SK-N-SH (cell line): ENCODE measurements around the gene ZNF486.

Source experiments
- CTCF ChIP-seq: fragments of 200-600 bp; sonication (generic); IDR thresholded peaks from 2 replicates; pipeline ENCODE4 v1.6.1; 2017; ENCODE audit warnings: antibody characterized with exemption, mild to moderate bottlenecking, moderate library complexity
- FOXM1 ChIP-seq: IDR thresholded peaks from 2 replicates; pipeline ENCODE4 v1.4.0; 2012; ENCODE audit warnings: low read depth, mild to moderate bottlenecking
- MAX ChIP-seq: IDR thresholded peaks from 2 replicates; pipeline ENCODE4 v1.4.0; 2012; ENCODE audit warnings: low read depth
- RCOR1 ChIP-seq: fragments of 150-350 bp; IDR thresholded peaks from 2 replicates; pipeline ENCODE4 v1.6.1; 2017; ENCODE audit warnings: antibody characterized with exemption, low read length
- RFX5 ChIP-seq: IDR thresholded peaks from 2 replicates; pipeline ENCODE4 v1.6.1; 2012; ENCODE audit warnings: mild to moderate bottlenecking, improper control_type of control experiment, low read length
- USF2 ChIP-seq: fragments of 150-350 bp; IDR thresholded peaks from 2 replicates; pipeline ENCODE4 v1.6.1; 2017; ENCODE audit warnings: antibody characterized with exemption, low read length, low read depth, borderline replicate concordance

- TF ChIP-seq USF2 (no peak), CTCF (no peak), FOXM1 (no peak), RCOR1 (no peak), RFX5 (no peak), MAX (no peak)
Observed at GRCh38 chr19:20243629-20244028, 76.6 kb downstream of the ZNF486 start.
